ENCODE results near the gene GPR132. TPM values are rescaled to one million over a fixed set of nuclear protein-coding genes. Genes with fewer than 3 reads are reported as not detected.

The GPR132 gene
- total RNA-seq, 1 donor from 2014 or later, result 9.1 TPM

GRCh38 chr14:105105158-105105557 is 39.9 kb upstream of the GPR132 start:
- Histone ChIP-seq H3K36me3 (no peaks in the 10 kb centered on the region), H3K4me3 (no peak overlapping the region), H3K9me3 (no peaks in the 10 kb centered on the region), H3K27ac (no peak overlapping the region), H3K27me3 (no peaks in the 10 kb centered on the region), H3K4me1 (no peaks in the 10 kb centered on the region)
- DNase-seq (ENCODE audit: extremely low spot score in 2 of 2), result no peak
- TF ChIP-seq POLR2AphosphoS5 (IDR thresholded peaks at IDR 0.05; ENCODE audit: insufficient read depth in 1 of 2, low read depth in 1 of 2) (no peak), POLR2A (IDR thresholded peaks at IDR 0.05) (no peak), CTCF (IDR thresholded peaks at IDR 0.05) (no peak)
- intact Hi-C loops (cut with DNase I), result no loop called here

GRCh38 chr14:105102893-105103292 is 37.7 kb upstream of the GPR132 start:
- Histone ChIP-seq H3K27me3 (no peaks in the 10 kb centered on the region), H3K27ac (no peak overlapping the region), H3K9me3 (no peaks in the 10 kb centered on the region), H3K4me1 (no peaks in the 10 kb centered on the region), H3K4me3 (no peak overlapping the region), H3K36me3 (no peaks in the 10 kb centered on the region)
- no peak for DNase-seq (ENCODE audit: extremely low spot score in 2 of 2)
- TF ChIP-seq POLR2A (IDR thresholded peaks at IDR 0.05) (no peak), CTCF (IDR thresholded peaks at IDR 0.05) (no peak), POLR2AphosphoS5 (IDR thresholded peaks at IDR 0.05; ENCODE audit: insufficient read depth in 1 of 2, low read depth in 1 of 2) (no peak)
- intact Hi-C loops (cut with DNase I), result no loop called here

- intact Hi-C loops (cut with DNase I), result no loop called here
- TF ChIP-seq POLR2AphosphoS5 (IDR thresholded peaks at IDR 0.05; ENCODE audit: insufficient read depth in 1 of 2, low read depth in 1 of 2), result no peak
- TF ChIP-seq CTCF (IDR thresholded peaks at IDR 0.05), result no peak
- no peak for TF ChIP-seq POLR2A (IDR thresholded peaks at IDR 0.05)
- Histone ChIP-seq H3K27me3 (no peaks in the 10 kb centered on the region), H3K4me1 (no peaks in the 10 kb centered on the region), H3K27ac (no peak overlapping the region), H3K4me3 (no peak overlapping the region), H3K36me3 (no peaks in the 10 kb centered on the region), H3K9me3 (no peaks in the 10 kb centered on the region)
- no peak for DNase-seq (ENCODE audit: extremely low spot score in 2 of 2)
These were observed 37.2 kb upstream of the GPR132 start for GRCh38 chr14:105102361-105102870.

GRCh38 chr14:105100910-105101309 is 35.7 kb upstream of the GPR132 start:
- no peak overlapping the region for H3K27ac ChIP-seq
- H3K4me3 ChIP-seq, result no peak overlapping the region
- H3K27me3 ChIP-seq, result no peaks in the 10 kb centered on the region
- no peak for DNase-seq (ENCODE audit: extremely low spot score in 2 of 2)
- H3K9me3 ChIP-seq, result no peaks in the 10 kb centered on the region
- TF ChIP-seq POLR2AphosphoS5 (IDR thresholded peaks at IDR 0.05; ENCODE audit: insufficient read depth in 1 of 2, low read depth in 1 of 2), result no peak
- no peak for TF ChIP-seq CTCF (IDR thresholded peaks at IDR 0.05)
- no peak for TF ChIP-seq POLR2A (IDR thresholded peaks at IDR 0.05)
- intact Hi-C loops (cut with DNase I), result no loop called here
- no peaks in the 10 kb centered on the region for H3K36me3 ChIP-seq
- no peaks in the 10 kb centered on the region for H3K4me1 ChIP-seq

- no peak for DNase-seq (ENCODE audit: extremely low spot score in 2 of 2)
- intact Hi-C loops (cut with DNase I), result loop anchor here (10.0 kb wide), 1 partner anchor 185 kb away; no protein-coding TSS in a partner anchor
- Histone ChIP-seq H3K36me3 (no peaks in the 10 kb centered on the region), H3K27ac (no peak overlapping the region), H3K4me3 (no peak overlapping the region), H3K9me3 (no peaks in the 10 kb centered on the region), H3K4me1 (no peaks in the 10 kb centered on the region), H3K27me3 (no peaks in the 10 kb centered on the region)
- TF ChIP-seq POLR2AphosphoS5 (IDR thresholded peaks at IDR 0.05; ENCODE audit: insufficient read depth in 1 of 2, low read depth in 1 of 2), result no peak
- no peak for TF ChIP-seq POLR2A (IDR thresholded peaks at IDR 0.05)
These were observed 34.5 kb upstream of the GPR132 start for GRCh38 chr14:105099778-105100177.

All from vagina (tissue), 2 donors.